Measurements from ENCODE around the gene PTPRT.

GRCh38 chr20:42996141-42996540 is 193.6 kb downstream of the PTPRT start:
- TF ChIP-seq CTCF (IDR thresholded peaks at IDR 0.05) (no peak), POLR2A (IDR thresholded peaks at IDR 0.05) (no peak)

Measured in Peyer's patch (tissue), 4 donors.